Esophagus squamous epithelium (tissue), 4 donors: ENCODE measurements around the gene DLG2.

Experiments
- CTCF ChIP-seq, 6 experiments: fragments of 450-650 bp in 4 of 6; fragments of 200-600 bp in 2 of 6; sonication (generic) in 2 of 6; IDR thresholded peaks; one replicate each; pipeline ENCODE4 v1.5.1; 2016 to 2019; ENCODE audit warnings: antibody characterized with exemption in 6 of 6, mild to moderate bottlenecking in 4 of 6, moderate library complexity in 4 of 6
- POLR2A ChIP-seq, 4 donors: fragments of 450-650 bp; IDR thresholded peaks; one replicate each; pipeline ENCODE4 v1.6.1; 2017; ENCODE audit warnings: antibody characterized with exemption in 4 of 4, mild to moderate bottlenecking in 4 of 4, moderate library complexity in 3 of 4

DNA sequence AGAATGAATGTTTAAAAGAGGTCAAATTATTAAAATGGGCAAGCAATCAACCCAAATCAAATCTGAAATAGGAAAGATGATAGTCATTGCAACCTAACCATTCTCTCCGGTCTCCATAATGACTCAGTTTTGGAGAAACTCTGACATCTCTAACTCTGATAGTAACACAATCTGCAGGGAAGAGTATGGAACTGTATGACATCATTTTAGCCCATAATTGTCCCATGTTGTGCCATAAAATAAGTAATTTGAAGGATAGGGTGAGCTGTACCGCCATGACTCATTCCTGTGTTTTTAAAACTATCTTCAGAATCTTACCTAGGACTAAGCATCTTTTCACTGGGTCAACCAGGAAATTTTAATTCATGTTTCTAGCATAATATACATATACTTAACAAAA, 350.8 kb downstream of the DLG2 start:
- no peak for TF ChIP-seq CTCF (IDR thresholded peaks at IDR 0.05)
- no peak for TF ChIP-seq POLR2A (IDR thresholded peaks at IDR 0.05)
